Hematopoietic multipotent progenitor cell treated with erythropoietin and hydrocortisone succinate and interleukin-3 and kit ligand, for 4 days (in vitro differentiated cells): Measurements from ENCODE around the gene SIN3B.

Source experiments
- DNase-seq: peaks from one replicate; pipeline ENCODE4 v3.0.0-alpha.2; 2015

The SIN3B gene

GRCh38 chr19:16891696-16892382 is 62.6 kb downstream of the SIN3B start:
- DNase-seq = no peak

GRCh38 chr19:16892436-16892835 is 63.2 kb downstream of the SIN3B start:
- DNase-seq = peak; percentile 54

- peak; percentile 55 for DNase-seq
Measured at GRCh38 chr19:16892868-16893685, 63.9 kb downstream of the SIN3B start.

- peak; percentile 62 for DNase-seq
Measured at GRCh38 chr19:16893686-16893989, 64.4 kb downstream of the SIN3B start.

DNA sequence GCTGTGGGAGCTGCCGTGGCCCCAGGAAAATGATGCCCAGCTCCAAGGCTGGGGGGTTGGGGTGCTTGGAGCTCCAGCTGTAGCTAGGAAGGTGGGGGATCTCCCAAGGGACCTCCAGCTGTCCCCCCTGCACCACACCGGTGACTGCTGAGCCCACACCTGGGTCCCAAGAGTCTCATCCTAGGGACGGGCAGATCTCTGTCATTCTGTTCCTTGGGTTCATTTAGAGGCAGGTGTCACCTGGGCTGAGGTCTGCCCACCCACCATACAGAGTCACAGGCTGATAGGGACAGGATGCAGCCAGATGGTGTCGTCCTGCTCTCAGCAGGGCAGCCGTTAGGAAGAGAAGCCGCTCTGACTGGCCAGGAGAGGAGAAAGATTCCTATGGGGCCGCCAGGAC is 64.9 kb downstream of the SIN3B start:
- DNase-seq = no peak

DNA sequence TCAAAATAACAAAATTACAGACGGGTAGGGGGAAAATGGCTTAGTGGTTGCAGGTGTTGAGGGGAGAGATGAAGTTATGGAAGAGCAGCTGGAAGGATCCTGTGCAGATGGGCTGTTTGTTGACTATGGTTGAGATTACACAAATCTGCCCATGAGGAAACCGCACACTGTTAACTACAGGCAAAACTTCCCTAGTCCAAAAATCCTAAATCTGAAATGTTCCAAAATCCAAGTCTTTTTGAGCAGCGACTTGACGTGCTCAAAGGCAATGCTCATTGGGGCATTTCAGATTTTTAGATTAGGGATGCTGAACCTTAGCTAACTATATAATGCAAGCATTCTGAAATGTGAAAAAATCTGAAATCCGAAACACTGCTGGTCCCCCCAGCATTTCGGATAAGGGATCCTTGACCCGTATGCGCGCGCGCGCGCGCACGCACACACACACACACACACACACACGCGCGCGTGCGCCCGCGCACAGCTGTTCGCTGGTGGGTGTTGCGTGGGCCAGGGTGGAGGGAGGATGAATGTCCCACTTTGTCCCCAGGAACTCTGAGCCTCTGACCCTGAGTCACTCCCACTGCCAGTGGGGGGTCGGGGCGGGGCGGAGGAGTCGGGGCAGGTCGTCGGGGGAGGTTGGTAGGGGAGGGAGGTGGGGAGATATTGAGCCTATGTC is 66.4 kb downstream of the SIN3B start:
- DNase-seq = no peak

GRCh38 chr19:16896146-16897028 is 67.2 kb downstream of the SIN3B start:
- DNase-seq = peak; percentile 69

DNA sequence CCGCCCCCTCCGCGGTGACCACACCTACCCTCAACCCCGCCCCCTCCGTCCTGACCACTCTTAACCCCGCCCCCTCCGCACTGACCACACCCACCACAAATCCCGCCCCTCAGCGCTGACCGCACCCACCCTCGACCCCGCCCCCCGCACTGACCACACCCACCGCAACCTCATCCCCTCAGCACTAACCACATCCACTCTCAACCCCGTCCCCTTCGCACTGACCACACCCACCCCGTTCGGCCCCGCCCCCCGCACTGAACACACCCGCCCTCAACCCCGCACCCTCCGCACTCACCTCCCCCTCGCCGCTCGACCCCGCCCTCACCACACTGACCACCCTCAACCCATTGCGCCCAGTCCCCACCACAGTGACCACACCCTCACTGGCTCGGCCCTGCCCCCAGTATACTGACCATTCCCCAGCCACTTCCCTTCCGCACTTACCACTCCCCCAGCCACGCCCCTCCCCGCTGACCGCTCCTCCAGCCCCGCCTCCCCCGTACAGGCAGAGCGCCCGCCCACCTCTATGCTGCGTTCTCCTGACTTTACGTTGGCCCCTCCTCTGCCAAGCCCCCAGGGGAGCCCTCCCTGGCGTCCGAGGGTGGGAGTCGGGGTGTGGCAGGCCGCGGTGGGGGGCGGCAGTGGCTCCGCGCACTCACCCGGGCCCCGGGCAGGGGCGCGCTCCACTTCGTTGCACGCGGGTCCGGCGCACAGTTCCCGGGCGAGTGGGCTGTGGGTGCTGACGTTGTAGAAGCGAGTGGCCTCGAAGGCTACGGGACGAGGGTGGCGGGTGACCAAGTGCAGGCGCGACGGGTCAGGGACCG is 68.0 kb downstream of the SIN3B start:
- DNase-seq = peak; percentile 94

- peak; percentile 50 for DNase-seq
Measured at GRCh38 chr19:16897856-16898161, 68.6 kb downstream of the SIN3B start.

DNA sequence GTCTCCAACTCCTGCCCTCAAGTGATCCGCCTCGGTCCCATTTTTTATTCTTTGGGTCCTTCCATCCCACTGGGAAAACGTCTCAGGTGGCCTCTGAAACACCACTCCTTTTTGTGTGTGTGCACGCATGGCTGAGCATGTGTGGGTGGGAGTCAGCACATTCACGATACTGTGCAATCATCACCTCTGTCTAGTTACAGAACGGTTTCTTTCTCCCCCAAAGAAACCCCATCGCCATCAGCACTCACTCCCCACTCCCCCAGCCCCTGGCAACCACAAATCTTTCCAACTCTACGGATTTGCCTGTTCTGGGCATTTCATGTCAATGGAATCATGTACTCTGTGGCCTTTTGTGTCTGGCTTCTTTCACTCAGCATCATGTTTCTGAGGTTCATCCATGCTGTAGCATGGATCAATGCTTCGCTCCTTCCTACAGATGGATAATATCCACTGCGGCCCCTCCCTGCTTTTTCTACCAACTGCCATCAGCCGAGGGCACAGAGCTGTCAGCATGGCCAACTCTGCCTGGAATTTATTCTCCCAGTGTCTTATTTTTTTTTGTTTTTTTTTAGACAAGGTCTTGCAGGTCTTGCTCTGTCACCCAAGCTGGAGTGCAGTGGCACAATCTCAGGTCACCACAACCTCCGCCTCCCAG is 69.3 kb downstream of the SIN3B start:
- DNase-seq = no peak

GRCh38 chr19:16899566-16900075 is 70.4 kb downstream of the SIN3B start:
- peak; percentile 86 for DNase-seq

GRCh38 chr19:16901491-16902175 is 72.4 kb downstream of the SIN3B start:
- DNase-seq = no peak

DNA sequence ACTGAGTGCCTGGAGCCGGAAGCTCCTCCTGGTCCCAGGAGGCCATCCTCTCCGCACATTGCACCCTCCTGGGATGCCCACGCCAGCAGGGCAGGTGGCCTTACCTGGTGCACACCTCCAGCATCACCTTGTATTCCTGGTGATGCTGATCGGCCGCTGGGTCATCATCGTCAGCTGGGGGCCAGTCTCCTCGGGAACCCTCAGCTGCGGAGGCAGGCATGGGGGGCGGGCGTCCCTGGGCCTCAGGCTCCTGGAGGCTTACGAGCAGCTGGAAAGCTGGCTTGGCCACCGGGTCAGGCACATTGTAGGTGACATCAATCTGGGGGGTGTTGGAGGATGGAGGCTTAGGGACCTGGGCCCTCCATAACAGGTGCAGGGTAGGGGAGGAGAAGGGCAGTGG is 73.3 kb downstream of the SIN3B start:
- DNase-seq = no peak

GRCh38 chr19:16903347-16903746 is 74.1 kb downstream of the SIN3B start:
- DNase-seq = no peak

DNA sequence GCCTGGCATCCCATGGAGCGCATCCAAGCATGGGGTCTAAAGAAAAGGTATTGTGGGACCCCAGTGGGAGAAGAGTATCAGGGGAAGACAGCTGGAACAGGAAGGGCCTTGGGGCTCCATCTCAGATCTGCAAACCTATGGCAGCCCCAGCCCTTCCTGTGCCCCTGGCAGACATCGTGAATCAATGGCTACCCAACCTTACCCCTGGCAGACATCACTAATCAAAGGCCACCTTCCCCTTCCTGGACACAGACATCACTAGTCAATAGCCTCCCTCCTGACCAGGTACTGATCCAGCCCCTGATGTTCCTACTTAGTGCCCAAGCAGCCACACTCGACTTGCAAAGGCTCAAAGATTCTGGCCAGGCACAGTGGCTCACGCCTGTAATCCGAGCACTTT is 75.4 kb downstream of the SIN3B start:
- no peak for DNase-seq

DNA sequence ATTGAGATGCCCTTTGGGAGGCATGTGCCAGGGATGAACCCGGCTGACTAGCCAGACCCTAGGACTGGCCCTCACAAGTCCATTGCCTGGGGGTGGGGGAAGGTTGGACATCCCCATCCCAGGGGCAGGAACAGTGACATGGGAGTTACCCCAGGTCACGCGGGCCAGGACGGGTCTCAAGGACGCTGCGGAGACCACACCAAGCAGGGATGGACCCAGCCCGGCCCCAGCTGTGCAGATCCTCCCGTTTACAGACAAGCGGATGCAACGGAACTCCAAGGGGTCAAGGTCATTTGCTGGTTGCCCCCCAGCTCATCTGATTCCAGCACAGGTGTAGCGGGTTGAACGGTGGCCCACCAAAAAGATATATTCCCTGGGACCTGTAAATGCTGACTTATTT is 79.6 kb downstream of the SIN3B start:
- no peak for DNase-seq

DNA sequence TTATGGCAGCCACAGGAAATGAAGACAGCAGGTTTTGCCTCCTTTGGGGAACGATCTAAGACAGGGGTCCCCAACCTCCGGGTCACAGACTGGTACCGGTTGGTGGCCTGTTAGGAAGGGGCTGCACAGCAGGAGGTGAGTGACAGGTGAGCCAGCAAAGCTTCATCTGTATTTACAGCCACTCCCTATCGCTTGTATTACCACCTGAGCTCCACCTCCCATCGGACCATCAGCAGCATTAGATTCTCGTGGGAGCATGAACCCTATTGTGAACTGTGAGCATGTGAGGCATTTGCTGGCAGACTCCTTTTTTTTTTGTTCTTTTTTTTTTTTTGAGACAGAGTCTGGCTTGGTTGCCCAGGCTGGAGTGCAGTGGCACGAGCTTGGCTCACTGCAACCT is 81.8 kb downstream of the SIN3B start:
- no peak for DNase-seq

- DNase-seq = no peak
Measured at GRCh38 chr19:16912780-16913179, 83.6 kb downstream of the SIN3B start.

DNA sequence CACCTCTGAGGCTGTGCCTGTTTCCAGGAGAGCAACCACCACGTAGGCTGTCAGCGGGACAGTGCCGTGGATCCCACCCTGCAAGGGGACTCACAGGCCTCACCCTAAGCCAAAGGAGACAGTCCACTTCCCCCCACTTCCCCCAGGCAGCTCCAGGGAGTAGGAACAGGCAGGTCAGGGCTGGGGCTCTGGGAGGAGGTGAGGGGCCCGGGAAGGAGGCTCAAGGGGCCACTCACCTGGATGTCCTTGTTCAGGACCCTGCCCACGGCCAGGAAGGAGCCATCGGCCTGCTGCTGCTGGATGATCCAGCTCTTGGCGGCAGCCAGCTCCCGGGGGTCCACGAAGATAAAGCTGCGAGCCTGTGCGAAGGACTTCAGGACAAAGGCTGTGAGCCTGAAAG is 85.2 kb downstream of the SIN3B start:
- DNase-seq = no peak

- no peak for DNase-seq
Measured at GRCh38 chr19:16915135-16915534, 85.9 kb downstream of the SIN3B start.

GRCh38 chr19:16915734-16916133 is 86.5 kb downstream of the SIN3B start:
- DNase-seq = no peak
